ENCODE results near the gene CARMIL3.

- no peak for TF ChIP-seq EZH2 (IDR thresholded peaks at IDR 0.05)
- no peak for TF ChIP-seq POLR2AphosphoS5 (IDR thresholded peaks at IDR 0.05; ENCODE audit: borderline replicate concordance, low read depth, low read length)
- TF ChIP-seq FOXP2 (optimal IDR thresholded peaks at IDR 0.05; ENCODE audit: control extremely low read depth, extremely low read length, insufficient read depth), result no peak
Observed at GRCh38 chr14:24063263-24063836, 11.5 kb downstream of the CARMIL3 start.

Measured in SK-N-MC (cell line).